Endothelial cell of umbilical vein (primary cell): ENCODE results near the gene LRWD1. TPM values are rescaled to one million over a fixed set of nuclear protein-coding genes. Genes with fewer than 3 reads are reported as not detected.
"Not testable (repeated sequence)": the region's sequence is repeated elsewhere in the genome, so short reads cannot be mapped to it uniquely, and the experiment has no call there.

Experiments used
- BruUV-seq: library from RNA; stranded (reverse); fragments of 400-500 nt; replicated peaks from 2 replicates; lab custom pipeline; 2021; lab: Mats Ljungman, UMichigan
- CTCF ChIA-PET: fragments of 300-600, 350-600 bp; sonication (Branson Sonifier 250); formaldehyde crosslinking; loops from one replicate; lab custom pipeline; 2021; ENCODE audit warnings: antibody characterized with exemption, inconsistent platforms; lab: Charles Lee
- POLR2A ChIA-PET: fragments of 300-600, 350-600 bp; sonication (Branson Sonifier 250); formaldehyde crosslinking; loops from one replicate; lab custom pipeline; 2021; ENCODE audit warnings: antibody characterized with exemption, inconsistent platforms; lab: Charles Lee
- DNase-seq: peaks from one replicate; pipeline ENCODE4 v3.0.0-alpha.2; 2011; ENCODE audit warnings: low read depth, low spot score
- FAIRE-seq: peaks from 2 replicates; lab custom pipeline; 2011; peaks lifted over from hg19 to GRCh38; lab: Jason Lieb, UNC
- H2AFZ ChIP-seq: 2 replicates; pipeline ENCODE4 v1.6.0; 2012; ENCODE audit warnings: low read depth, low read length, control low read depth, inconsistent platforms
- H3K27ac ChIP-seq: 2 replicates; pipeline ENCODE4 v1.5.1; 2011; ENCODE audit warnings: low read depth, mild to moderate bottlenecking, control low read depth, low read length, moderate library complexity; ENCODE audit not compliant: insufficient read depth
- H3K27me3 ChIP-seq, 2 experiments: 2 replicates each; pipeline versions ENCODE4 v1.6.0 to v1.6.1; 2011; ENCODE audit warnings: low read length in 2 of 2, mixed read lengths in 1 of 2; ENCODE audit not compliant: control insufficient read depth in 2 of 2, insufficient read depth in 2 of 2
- H3K36me3 ChIP-seq, 2 experiments: 2 replicates in 1 of 2; 3 replicates in 1 of 2; pipeline ENCODE4 v1.5.1; 2011; ENCODE audit warnings: low read length in 2 of 2, mild to moderate bottlenecking in 1 of 2, moderate library complexity in 1 of 2; ENCODE audit not compliant: control insufficient read depth in 2 of 2, insufficient read depth in 2 of 2; ENCODE audit errors: extremely low read depth in 1 of 2
- H3K4me1 ChIP-seq: 3 replicates; pipeline ENCODE4 v1.5.1; 2011; ENCODE audit warnings: mild to moderate bottlenecking, low read length; ENCODE audit not compliant: control insufficient read depth, insufficient read depth; ENCODE audit errors: extremely low read depth
- H3K4me2 ChIP-seq: 2 replicates; pipeline ENCODE4 v1.6.1; 2011; ENCODE audit warnings: low read length, control low read depth, mixed read lengths; ENCODE audit not compliant: insufficient read depth
- H3K4me3 ChIP-seq, 3 experiments: fragments of 200-600 bp in 1 of 3; sonication (generic), shearing (Covaris generic) in 1 of 3; replicated peaks in 1 of 3; 2 replicates each; pipeline ENCODE4 v1.5.1; 2011 to 2016; ENCODE audit warnings: control low read depth in 3 of 3, low read length in 3 of 3, mild to moderate bottlenecking in 2 of 3, inconsistent platforms in 1 of 3, low read depth in 1 of 3, moderate library complexity in 1 of 3; ENCODE audit not compliant: insufficient read depth in 1 of 3
- H3K79me2 ChIP-seq: 2 replicates; pipeline ENCODE4 v1.6.0; 2012; ENCODE audit warnings: low read length, inconsistent platforms; ENCODE audit not compliant: control insufficient read depth, insufficient read depth
- H3K9ac ChIP-seq: replicated peaks from 2 replicates; pipeline ENCODE3; 2011; ENCODE audit warnings: low read length, control low read depth; ENCODE audit not compliant: insufficient read depth; ENCODE audit errors: extremely low read depth
- H3K9me1 ChIP-seq: replicated peaks from 3 replicates; pipeline ENCODE4 v1.6.0; 2011; ENCODE audit warnings: mild to moderate bottlenecking, low read length; ENCODE audit not compliant: control insufficient read depth, insufficient read depth; ENCODE audit errors: extremely low read depth
- H3K9me3 ChIP-seq: replicated peaks from 2 replicates; pipeline ENCODE4 v1.5.1; 2012; ENCODE audit warnings: low read length, inconsistent platforms; ENCODE audit not compliant: control insufficient read depth, insufficient read depth
- H4K20me1 ChIP-seq: replicated peaks from 2 replicates; pipeline ENCODE3; 2011; ENCODE audit warnings: mild to moderate bottlenecking, low read length; ENCODE audit not compliant: control insufficient read depth, insufficient read depth; ENCODE audit errors: extremely low read depth
- POLR2A ChIP-seq: IDR thresholded peaks from 2 replicates; pipeline ENCODE4 v1.6.1; 2012; ENCODE audit warnings: low read depth, mild to moderate bottlenecking, control low read depth, low read length
- POLR2AphosphoS5 ChIP-seq: IDR thresholded peaks from 2 replicates; pipeline ENCODE4 v1.6.1; 2012; ENCODE audit warnings: low read depth, mild to moderate bottlenecking, control low read depth, low read length, moderate library complexity; ENCODE audit not compliant: insufficient read depth
- dilution Hi-C: fragments of 300-500 bp; cut with MboI; formaldehyde crosslinking; loops from one replicate; pipeline ENCODE4 v1.15.0; 2019; ENCODE audit warnings: low sequenced_read_pairs; ENCODE audit not compliant: extremely low pct_ligation_motif_present
- intact Hi-C: fragments of 100-400 bp; cut with micrococcal nuclease; formaldehyde crosslinking; loops from one replicate; pipeline ENCODE4 v1.10.0; 2022
- polyA plus RNA-seq, 4 experiments: library from polyadenylated mRNA; depleted of rRNA in 3 of 4; stranded (reverse) in 3 of 4; unstranded in 1 of 4; fragments of >200 nt; gene quantifications; 2 replicates each; pipeline versions ENCODE4 v1.2.1 to v1.2.3, GENCODE V29; 2011 to 2012; ENCODE audit warnings: missing spikeins in 1 of 4
- total RNA-seq: library from RNA; stranded (reverse); gene quantifications from 2 replicates; pipeline ENCODE4 v1.2.3, GENCODE V29; 2021
- TF ChIP-seq, protein P1 (sequence below), 2 donors: IDR thresholded peaks; 1 replicate in 1 of 2; 2 replicates in 1 of 2; pipeline ENCODE4 v1.5.1; 2011; ENCODE audit warnings: low read length in 2 of 2, mild to moderate bottlenecking in 2 of 2, moderate library complexity in 2 of 2, control low read depth in 1 of 2, inconsistent platforms in 1 of 2, low read depth in 1 of 2; ENCODE audit not compliant: insufficient read depth in 1 of 2; ENCODE audit errors: extremely low read depth in 1 of 2

The LRWD1 gene
- total and polyA plus RNA-seq, 2 donors (not counting 3 experiments of a cell fraction or from before 2014, with no cell fraction given) = 21.7 to 22.7 TPM

DNA sequence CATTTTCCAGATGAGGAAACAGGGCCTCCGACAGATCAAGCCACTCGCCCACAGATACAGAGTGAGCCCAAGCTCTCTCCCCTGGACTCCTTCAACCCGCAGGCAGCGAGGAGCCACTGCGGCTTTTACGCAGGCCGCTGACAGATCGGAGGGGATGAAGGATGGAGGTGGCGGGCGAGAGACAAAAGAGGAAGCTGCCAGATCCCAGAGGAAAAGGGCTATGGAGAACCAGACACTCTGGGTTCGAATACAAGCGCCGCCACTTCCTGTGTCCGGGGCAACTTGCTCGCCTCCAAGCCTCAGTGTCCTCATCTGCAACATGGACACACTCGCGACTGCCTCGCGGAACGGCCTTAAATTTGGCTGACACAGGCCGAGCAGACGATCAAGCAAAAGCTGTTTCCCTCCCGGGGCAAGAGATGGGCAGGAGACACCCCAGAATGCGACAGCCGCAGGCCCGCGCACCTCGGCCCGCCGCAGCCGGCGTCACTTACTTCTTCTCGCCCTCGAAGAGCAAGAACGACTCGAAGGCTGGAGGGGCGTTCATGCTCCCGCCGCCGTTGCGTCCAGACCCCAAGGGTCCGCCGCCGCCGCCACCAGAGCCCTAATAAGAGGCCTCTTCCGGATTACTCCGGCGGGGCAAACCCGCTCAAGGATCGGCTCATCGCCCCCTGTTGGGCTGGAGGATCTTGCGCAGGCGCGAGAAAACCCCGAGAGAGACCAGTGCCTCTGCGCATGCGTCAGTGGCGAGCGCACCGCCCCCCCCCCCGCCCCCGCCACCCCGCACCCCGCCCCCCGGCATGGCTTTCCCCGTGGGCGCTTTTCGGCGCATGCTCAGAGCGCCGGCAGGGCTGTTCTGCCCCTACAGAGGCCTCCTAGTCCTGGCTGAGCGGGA is 13.8 kb downstream of the LRWD1 start, which contains the start of gene POLR2J:
TSS of gene POLR2J (minus strand) at position 609 of the 895 bp plus-strand sequence. CDS start at position 547, 62 bp downstream.
- H2AFZ ChIP-seq, H3K9me3 ChIP-seq, H3K27ac ChIP-seq, intact Hi-C loops, H3K27me3 ChIP-seq, H3K36me3 ChIP-seq, H4K20me1 ChIP-seq, H3K9me1 ChIP-seq, dilution Hi-C loops, FAIRE-seq, H3K4me1 ChIP-seq, H3K9ac ChIP-seq, H3K79me2 ChIP-seq, CTCF ChIA-PET, POLR2A ChIA-PET: not testable (repeated sequence)
- Histone ChIP-seq H3K4me2 (peak within 1 kb of the TSS; percentile 47), H3K4me3 (peak within 1 kb of the TSS in 1 of 3 experiments; percentile 45)
- peak; percentile 78 for DNase-seq
- BruUV-seq = TSS peak; percentile 77
- TF ChIP-seq POLR2AphosphoS5 (peak; percentile 48), POLR2A (peak; percentile 43)
- TF ChIP-seq, protein P1, sequence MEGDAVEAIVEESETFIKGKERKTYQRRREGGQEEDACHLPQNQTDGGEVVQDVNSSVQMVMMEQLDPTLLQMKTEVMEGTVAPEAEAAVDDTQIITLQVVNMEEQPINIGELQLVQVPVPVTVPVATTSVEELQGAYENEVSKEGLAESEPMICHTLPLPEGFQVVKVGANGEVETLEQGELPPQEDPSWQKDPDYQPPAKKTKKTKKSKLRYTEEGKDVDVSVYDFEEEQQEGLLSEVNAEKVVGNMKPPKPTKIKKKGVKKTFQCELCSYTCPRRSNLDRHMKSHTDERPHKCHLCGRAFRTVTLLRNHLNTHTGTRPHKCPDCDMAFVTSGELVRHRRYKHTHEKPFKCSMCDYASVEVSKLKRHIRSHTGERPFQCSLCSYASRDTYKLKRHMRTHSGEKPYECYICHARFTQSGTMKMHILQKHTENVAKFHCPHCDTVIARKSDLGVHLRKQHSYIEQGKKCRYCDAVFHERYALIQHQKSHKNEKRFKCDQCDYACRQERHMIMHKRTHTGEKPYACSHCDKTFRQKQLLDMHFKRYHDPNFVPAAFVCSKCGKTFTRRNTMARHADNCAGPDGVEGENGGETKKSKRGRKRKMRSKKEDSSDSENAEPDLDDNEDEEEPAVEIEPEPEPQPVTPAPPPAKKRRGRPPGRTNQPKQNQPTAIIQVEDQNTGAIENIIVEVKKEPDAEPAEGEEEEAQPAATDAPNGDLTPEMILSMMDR (IDR thresholded peaks at IDR 0.05; ENCODE audit: extremely low read depth in 1 of 2, insufficient read depth in 1 of 2, low read depth in 1 of 2, low read length in 2 of 2) = peak in 1 of 2 donors; percentile 47

DNA sequence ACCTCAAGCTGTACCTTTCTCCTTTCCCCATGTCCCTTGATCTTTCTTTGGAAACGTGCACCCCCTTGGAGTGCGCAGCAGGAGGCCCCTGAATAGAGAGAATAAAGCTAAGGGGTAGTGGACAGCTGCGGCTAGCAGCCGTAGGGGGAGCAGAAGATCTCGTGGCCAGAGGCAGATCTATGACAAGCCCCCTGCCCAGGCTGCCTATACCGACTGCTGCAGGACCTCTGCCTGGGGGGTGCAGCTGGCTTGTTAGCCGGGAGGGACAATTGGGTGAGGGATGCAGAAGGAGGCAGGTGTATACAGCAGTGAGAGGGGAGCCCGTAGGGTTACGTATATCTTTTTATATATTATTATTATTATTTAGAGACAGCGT is 14.4 kb downstream of the LRWD1 start:
- FAIRE-seq, POLR2A ChIA-PET, H3K79me2 ChIP-seq, H3K4me2 ChIP-seq, H3K27me3 ChIP-seq, H3K9me3 ChIP-seq, H2AFZ ChIP-seq, H3K36me3 ChIP-seq, CTCF ChIA-PET, dilution Hi-C loops, H3K9me1 ChIP-seq, DNase-seq, H3K4me1 ChIP-seq, intact Hi-C loops, H3K4me3 ChIP-seq, H3K27ac ChIP-seq, BruUV-seq, H3K9ac ChIP-seq, H4K20me1 ChIP-seq: not testable (repeated sequence)
